ENCODE data around the gene PTEN. TPM values are rescaled to one million over a fixed set of nuclear protein-coding genes. Genes with fewer than 3 reads are reported as not detected.

PTEN gene
- polyA plus RNA-seq (2012; ENCODE audit: insufficient read length, low read depth), result 19.7 TPM

DNA sequence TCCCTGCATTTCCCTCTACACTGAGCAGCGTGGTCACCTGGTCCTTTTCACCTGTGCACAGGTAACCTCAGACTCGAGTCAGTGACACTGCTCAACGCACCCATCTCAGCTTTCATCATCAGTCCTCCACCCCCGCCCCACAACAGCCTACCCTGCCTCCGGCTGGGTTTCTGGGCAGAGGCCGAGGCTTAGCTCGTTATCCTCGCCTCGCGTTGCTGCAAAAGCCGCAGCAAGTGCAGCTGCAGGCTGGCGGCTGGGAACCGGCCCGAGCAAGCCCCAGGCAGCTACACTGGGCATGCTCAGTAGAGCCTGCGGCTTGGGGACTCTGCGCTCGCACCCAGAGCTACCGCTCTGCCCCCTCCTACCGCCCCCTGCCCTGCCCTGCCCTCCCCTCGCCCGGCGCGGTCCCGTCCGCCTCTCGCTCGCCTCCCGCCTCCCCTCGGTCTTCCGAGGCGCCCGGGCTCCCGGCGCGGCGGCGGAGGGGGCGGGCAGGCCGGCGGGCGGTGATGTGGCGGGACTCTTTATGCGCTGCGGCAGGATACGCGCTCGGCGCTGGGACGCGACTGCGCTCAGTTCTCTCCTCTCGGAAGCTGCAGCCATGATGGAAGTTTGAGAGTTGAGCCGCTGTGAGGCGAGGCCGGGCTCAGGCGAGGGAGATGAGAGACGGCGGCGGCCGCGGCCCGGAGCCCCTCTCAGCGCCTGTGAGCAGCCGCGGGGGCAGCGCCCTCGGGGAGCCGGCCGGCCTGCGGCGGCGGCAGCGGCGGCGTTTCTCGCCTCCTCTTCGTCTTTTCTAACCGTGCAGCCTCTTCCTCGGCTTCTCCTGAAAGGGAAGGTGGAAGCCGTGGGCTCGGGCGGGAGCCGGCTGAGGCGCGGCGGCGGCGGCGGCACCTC, at the start of gene PTEN, which contains the start of gene KLLN:
Gene PTEN, plus strand, starts transcription at position 573 of the 891 bp plus-strand sequence. CDS start 845 bp downstream, outside the sequence.
Gene KLLN, minus strand, starts transcription at position 481 of the 891 bp plus-strand sequence. CDS start 1,046 bp downstream, outside the sequence.
- TF ChIP-seq, protein P1, sequence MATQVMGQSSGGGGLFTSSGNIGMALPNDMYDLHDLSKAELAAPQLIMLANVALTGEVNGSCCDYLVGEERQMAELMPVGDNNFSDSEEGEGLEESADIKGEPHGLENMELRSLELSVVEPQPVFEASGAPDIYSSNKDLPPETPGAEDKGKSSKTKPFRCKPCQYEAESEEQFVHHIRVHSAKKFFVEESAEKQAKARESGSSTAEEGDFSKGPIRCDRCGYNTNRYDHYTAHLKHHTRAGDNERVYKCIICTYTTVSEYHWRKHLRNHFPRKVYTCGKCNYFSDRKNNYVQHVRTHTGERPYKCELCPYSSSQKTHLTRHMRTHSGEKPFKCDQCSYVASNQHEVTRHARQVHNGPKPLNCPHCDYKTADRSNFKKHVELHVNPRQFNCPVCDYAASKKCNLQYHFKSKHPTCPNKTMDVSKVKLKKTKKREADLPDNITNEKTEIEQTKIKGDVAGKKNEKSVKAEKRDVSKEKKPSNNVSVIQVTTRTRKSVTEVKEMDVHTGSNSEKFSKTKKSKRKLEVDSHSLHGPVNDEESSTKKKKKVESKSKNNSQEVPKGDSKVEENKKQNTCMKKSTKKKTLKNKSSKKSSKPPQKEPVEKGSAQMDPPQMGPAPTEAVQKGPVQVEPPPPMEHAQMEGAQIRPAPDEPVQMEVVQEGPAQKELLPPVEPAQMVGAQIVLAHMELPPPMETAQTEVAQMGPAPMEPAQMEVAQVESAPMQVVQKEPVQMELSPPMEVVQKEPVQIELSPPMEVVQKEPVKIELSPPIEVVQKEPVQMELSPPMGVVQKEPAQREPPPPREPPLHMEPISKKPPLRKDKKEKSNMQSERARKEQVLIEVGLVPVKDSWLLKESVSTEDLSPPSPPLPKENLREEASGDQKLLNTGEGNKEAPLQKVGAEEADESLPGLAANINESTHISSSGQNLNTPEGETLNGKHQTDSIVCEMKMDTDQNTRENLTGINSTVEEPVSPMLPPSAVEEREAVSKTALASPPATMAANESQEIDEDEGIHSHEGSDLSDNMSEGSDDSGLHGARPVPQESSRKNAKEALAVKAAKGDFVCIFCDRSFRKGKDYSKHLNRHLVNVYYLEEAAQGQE (IDR thresholded peaks at IDR 0.05; ENCODE audit: insufficient read depth in 1 of 2, low read depth in 2 of 2, low read length in 2 of 2), result peak; percentile 36 to 73; a peak in 2 of 4 replicates
- TF ChIP-seq FOXP2 (optimal IDR thresholded peaks at IDR 0.05; ENCODE audit: borderline replicate concordance, extremely low read depth, extremely low read length, insufficient read depth), result peak; percentile 83
- TF ChIP-seq SIN3A (IDR thresholded peaks at IDR 0.05; ENCODE audit: borderline replicate concordance, insufficient read depth, low read length), result peak; percentile 88; the same call in 1 of the 2 replicates
- peak; percentile 47 for TF ChIP-seq POLR2AphosphoS5 (IDR thresholded peaks at IDR 0.05; ENCODE audit: low read depth, low read length)
- peak; percentile 98 for TF ChIP-seq TAF1 (IDR thresholded peaks at IDR 0.05; ENCODE audit: borderline replicate concordance, insufficient read depth, low read length)

DNA sequence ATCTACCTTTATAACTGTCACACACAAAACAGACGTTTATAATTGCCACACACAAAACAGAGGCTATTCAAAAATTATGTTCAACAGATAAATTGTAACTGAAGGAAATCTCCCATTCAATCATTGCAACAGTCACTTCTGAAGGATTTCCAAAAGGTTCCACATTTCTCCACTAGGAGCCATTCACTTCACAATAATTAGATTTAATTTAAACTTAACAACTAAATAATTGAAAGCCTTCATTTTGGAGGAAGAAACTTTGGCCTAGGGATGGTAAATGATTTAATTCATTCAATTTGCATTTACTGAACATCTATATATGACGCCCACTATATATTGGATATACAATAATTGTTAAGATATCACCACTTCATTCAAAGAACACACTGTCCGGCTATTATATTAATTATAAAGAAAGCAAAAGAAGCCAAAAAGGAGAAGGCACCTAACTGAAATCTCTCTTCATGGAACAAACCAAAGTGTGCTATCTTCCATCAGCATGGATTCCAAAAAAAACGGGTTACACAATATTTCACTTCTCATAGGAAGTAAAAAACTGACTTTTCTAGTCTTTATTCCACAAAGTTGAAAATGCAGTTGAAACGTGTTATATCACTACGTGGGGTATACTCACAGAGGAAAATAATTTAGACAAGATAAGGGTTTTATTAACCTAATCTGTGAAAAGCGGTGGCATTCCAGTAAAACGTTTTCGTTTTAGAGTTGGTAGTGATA, 47.1 kb upstream of the PTEN start:
- TF ChIP-seq, protein P1 (IDR thresholded peaks at IDR 0.05; ENCODE audit: insufficient read depth in 1 of 2, low read depth in 2 of 2, low read length in 2 of 2), result no peak
- TF ChIP-seq POLR2AphosphoS5 (IDR thresholded peaks at IDR 0.05; ENCODE audit: low read depth, low read length) (no peak), FOXP2 (optimal IDR thresholded peaks at IDR 0.05; ENCODE audit: borderline replicate concordance, extremely low read depth, extremely low read length, insufficient read depth) (no peak), TAF1 (IDR thresholded peaks at IDR 0.05; ENCODE audit: borderline replicate concordance, insufficient read depth, low read length) (no peak), SIN3A (IDR thresholded peaks at IDR 0.05; ENCODE audit: borderline replicate concordance, insufficient read depth, low read length) (no peak)

DNA sequence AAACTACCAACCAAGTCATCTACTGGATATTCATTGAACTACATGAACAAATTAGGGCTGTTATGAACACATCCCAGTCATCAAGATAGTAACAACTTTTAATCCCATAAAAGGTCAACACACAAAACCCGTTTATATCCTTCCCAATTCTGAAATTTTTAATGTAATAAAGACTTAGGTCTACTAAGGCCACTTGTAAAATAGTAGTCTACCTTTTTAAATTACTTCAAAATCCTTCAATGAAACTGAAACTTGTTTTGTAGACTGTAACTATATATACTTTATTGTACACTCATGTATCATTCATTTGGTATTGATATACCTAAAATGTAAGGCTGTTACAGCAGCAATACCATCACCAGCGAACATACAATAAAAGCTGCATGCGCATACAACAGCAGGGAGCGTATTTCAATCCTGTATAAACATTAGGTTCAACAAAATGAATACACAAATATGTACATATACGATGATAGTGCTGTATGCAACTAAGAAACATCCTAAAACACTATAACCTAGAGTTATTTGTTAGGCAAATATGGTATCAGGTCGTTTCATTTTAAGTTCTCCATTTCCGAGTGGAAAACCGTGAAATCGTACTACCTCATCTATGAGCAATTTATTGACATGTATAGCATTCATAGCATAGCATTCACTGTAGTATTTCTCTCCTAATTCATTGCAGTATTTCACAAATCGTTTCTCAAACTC, 46.4 kb upstream of the PTEN start:
- TF ChIP-seq SIN3A (IDR thresholded peaks at IDR 0.05; ENCODE audit: borderline replicate concordance, insufficient read depth, low read length) (no peak), TAF1 (IDR thresholded peaks at IDR 0.05; ENCODE audit: borderline replicate concordance, insufficient read depth, low read length) (0 out of 2 replicates have a peak, but pooled peaks have one; percentile 5), POLR2AphosphoS5 (IDR thresholded peaks at IDR 0.05; ENCODE audit: low read depth, low read length) (no peak), FOXP2 (optimal IDR thresholded peaks at IDR 0.05; ENCODE audit: borderline replicate concordance, extremely low read depth, extremely low read length, insufficient read depth) (no peak)
- TF ChIP-seq, protein P1 (IDR thresholded peaks at IDR 0.05; ENCODE audit: insufficient read depth in 1 of 2, low read depth in 2 of 2, low read length in 2 of 2), result no peak

GRCh38 chr10:87817609-87818504, 45.6 kb upstream of the PTEN start, which contains the start of gene ATAD1:
Gene ATAD1, minus strand, starts transcription at chr10:87818226. Its CDS starts 3,627 bp downstream, at chr10:87814599.
- no peak for TF ChIP-seq FOXP2 (optimal IDR thresholded peaks at IDR 0.05; ENCODE audit: borderline replicate concordance, extremely low read depth, extremely low read length, insufficient read depth)
- TF ChIP-seq SIN3A (IDR thresholded peaks at IDR 0.05; ENCODE audit: borderline replicate concordance, insufficient read depth, low read length), result peak; percentile 83; the same call in 1 of the 2 replicates
- TF ChIP-seq, protein P1 (IDR thresholded peaks at IDR 0.05; ENCODE audit: insufficient read depth in 1 of 2, low read depth in 2 of 2, low read length in 2 of 2), result no peak
- TF ChIP-seq POLR2AphosphoS5 (IDR thresholded peaks at IDR 0.05; ENCODE audit: low read depth, low read length), result peak; percentile 75
- TF ChIP-seq TAF1 (IDR thresholded peaks at IDR 0.05; ENCODE audit: borderline replicate concordance, insufficient read depth, low read length), result no peak
